Ishikawa (cell line): ENCODE results near the gene IL1RAPL1.

Experiments used
- CEBPB ChIP-seq: IDR thresholded peaks from 2 replicates; pipeline ENCODE4 v1.6.1; 2012
- CREB1 ChIP-seq: IDR thresholded peaks from 2 replicates; pipeline ENCODE4 v1.6.1; 2012; ENCODE audit warnings: low read depth
- EGR1 ChIP-seq: IDR thresholded peaks from 2 replicates; pipeline ENCODE4 v1.6.1; 2012
- EP300 ChIP-seq: IDR thresholded peaks from 2 replicates; pipeline ENCODE4 v1.6.1; 2012; ENCODE audit warnings: borderline replicate concordance
- FOXM1 ChIP-seq: IDR thresholded peaks from 2 replicates; pipeline ENCODE4 v1.6.1; 2012; ENCODE audit warnings: low read depth, borderline replicate concordance
- RAD21 ChIP-seq: IDR thresholded peaks from 2 replicates; pipeline ENCODE4 v1.6.1; 2012; ENCODE audit warnings: low read depth
- TAF1 ChIP-seq: IDR thresholded peaks from 2 replicates; pipeline ENCODE4 v1.6.1; 2012; ENCODE audit warnings: low read depth, mild to moderate bottlenecking
- TCF12 ChIP-seq: IDR thresholded peaks from 2 replicates; pipeline ENCODE4 v1.6.1; 2012; ENCODE audit warnings: low read depth
- TEAD4 ChIP-seq: IDR thresholded peaks from 2 replicates; pipeline ENCODE4 v1.6.1; 2012
- USF1 ChIP-seq: IDR thresholded peaks from 2 replicates; pipeline ENCODE4 v1.6.1; 2012
- YY1 ChIP-seq: IDR thresholded peaks from 2 replicates; pipeline ENCODE4 v1.6.1; 2012; ENCODE audit warnings: low read depth
- ZBTB7A ChIP-seq: IDR thresholded peaks from 2 replicates; pipeline ENCODE4 v1.6.1; 2012; ENCODE audit warnings: low read depth
- TF ChIP-seq, protein P1 (sequence below): IDR thresholded peaks from 2 replicates; pipeline ENCODE4 v1.6.1; 2012
- TF ChIP-seq, protein P2 (sequence below): IDR thresholded peaks from 2 replicates; pipeline ENCODE4 v1.6.1; 2012; ENCODE audit warnings: low read depth, mild to moderate bottlenecking

- TF ChIP-seq EP300 (no peak), TAF1 (no peak), RAD21 (no peak), EGR1 (no peak), YY1 (no peak), ZBTB7A (no peak), FOXM1 (no peak), CEBPB (no peak), TEAD4 (no peak), CREB1 (no peak), TCF12 (no peak), USF1 (no peak)
- TF ChIP-seq, protein P1, sequence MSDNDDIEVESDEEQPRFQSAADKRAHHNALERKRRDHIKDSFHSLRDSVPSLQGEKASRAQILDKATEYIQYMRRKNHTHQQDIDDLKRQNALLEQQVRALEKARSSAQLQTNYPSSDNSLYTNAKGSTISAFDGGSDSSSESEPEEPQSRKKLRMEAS: no peak
- TF ChIP-seq, protein P2, sequence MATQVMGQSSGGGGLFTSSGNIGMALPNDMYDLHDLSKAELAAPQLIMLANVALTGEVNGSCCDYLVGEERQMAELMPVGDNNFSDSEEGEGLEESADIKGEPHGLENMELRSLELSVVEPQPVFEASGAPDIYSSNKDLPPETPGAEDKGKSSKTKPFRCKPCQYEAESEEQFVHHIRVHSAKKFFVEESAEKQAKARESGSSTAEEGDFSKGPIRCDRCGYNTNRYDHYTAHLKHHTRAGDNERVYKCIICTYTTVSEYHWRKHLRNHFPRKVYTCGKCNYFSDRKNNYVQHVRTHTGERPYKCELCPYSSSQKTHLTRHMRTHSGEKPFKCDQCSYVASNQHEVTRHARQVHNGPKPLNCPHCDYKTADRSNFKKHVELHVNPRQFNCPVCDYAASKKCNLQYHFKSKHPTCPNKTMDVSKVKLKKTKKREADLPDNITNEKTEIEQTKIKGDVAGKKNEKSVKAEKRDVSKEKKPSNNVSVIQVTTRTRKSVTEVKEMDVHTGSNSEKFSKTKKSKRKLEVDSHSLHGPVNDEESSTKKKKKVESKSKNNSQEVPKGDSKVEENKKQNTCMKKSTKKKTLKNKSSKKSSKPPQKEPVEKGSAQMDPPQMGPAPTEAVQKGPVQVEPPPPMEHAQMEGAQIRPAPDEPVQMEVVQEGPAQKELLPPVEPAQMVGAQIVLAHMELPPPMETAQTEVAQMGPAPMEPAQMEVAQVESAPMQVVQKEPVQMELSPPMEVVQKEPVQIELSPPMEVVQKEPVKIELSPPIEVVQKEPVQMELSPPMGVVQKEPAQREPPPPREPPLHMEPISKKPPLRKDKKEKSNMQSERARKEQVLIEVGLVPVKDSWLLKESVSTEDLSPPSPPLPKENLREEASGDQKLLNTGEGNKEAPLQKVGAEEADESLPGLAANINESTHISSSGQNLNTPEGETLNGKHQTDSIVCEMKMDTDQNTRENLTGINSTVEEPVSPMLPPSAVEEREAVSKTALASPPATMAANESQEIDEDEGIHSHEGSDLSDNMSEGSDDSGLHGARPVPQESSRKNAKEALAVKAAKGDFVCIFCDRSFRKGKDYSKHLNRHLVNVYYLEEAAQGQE: no peak
Observed at GRCh38 chrX:29555465-29556091, 968.3 kb downstream of the IL1RAPL1 start.
